HPDE6-E6E7 (cell line): Measurements from ENCODE around the gene MIEF2.
A peak's percentile ranks its signal among the peaks of the same experiment; 100 is the strongest.
"Not testable (repeated sequence)": the region's sequence is repeated elsewhere in the genome, so short reads cannot be mapped to it uniquely, and the experiment has no call there.

Experiments used
- DNase-seq: peaks from one replicate; pipeline ENCODE4 v3.0.0; 2011; ENCODE audit warnings: missing footprints; ENCODE audit errors: extremely low spot score

MIEF2 gene

GRCh38 chr17:18260332-18261145 lies at the start of gene MIEF2:
Gene MIEF2, plus strand, starts transcription at chr17:18260662. Its CDS starts 2,059 bp downstream, at chr17:18262721.
- DNase-seq: peak; percentile 97

- no peak for DNase-seq
Observed at GRCh38 chr17:18213666-18214270, 46.7 kb upstream of the MIEF2 start.

- not testable (repeated sequence) for DNase-seq
Observed at GRCh38 chr17:18216906-18217305, 43.6 kb upstream of the MIEF2 start.

GRCh38 chr17:18217412-18218015 lies 42.9 kb upstream of the MIEF2 start:
- peak; percentile 83 for DNase-seq

- no peak for DNase-seq
Observed at GRCh38 chr17:18218756-18219415, 41.6 kb upstream of the MIEF2 start.

GRCh38 chr17:18224053-18224386 lies 36.4 kb upstream of the MIEF2 start:
- DNase-seq: no peak

- no peak for DNase-seq
Observed at GRCh38 chr17:18224387-18225120, 35.9 kb upstream of the MIEF2 start.

GRCh38 chr17:18225121-18225641 lies 35.3 kb upstream of the MIEF2 start, which contains the start of gene LLGL1:
Gene LLGL1, plus strand, starts transcription at chr17:18225635. Its CDS starts 48 bp downstream, at chr17:18225683.
- peak; percentile 98 for DNase-seq

GRCh38 chr17:18225642-18226283 lies 34.7 kb upstream of the MIEF2 start:
- DNase-seq: no peak

GRCh38 chr17:18226284-18226945 lies 34.0 kb upstream of the MIEF2 start:
- no peak for DNase-seq

- DNase-seq: no peak
Observed at GRCh38 chr17:18227635-18228034, 32.8 kb upstream of the MIEF2 start.

- no peak for DNase-seq
Observed at GRCh38 chr17:18228176-18228682, 32.2 kb upstream of the MIEF2 start.

- no peak for DNase-seq
Observed at GRCh38 chr17:18229254-18229653, 31.2 kb upstream of the MIEF2 start.

- no peak for DNase-seq
Observed at GRCh38 chr17:18229771-18230170, 30.7 kb upstream of the MIEF2 start.

GRCh38 chr17:18230288-18231141 lies 29.9 kb upstream of the MIEF2 start:
- no peak for DNase-seq

GRCh38 chr17:18231164-18231563 lies 29.3 kb upstream of the MIEF2 start:
- DNase-seq: no peak

GRCh38 chr17:18233803-18234518 lies 26.5 kb upstream of the MIEF2 start:
- DNase-seq: no peak

- no peak for DNase-seq
Observed at GRCh38 chr17:18234853-18235380, 25.5 kb upstream of the MIEF2 start.
